HFF-Myc (cell line): Measurements from ENCODE around the gene MID1.

Experiments used
- DNase-seq: peaks from one replicate; pipeline ENCODE4 v3.0.0-alpha.2; 2011; ENCODE audit warnings: low read depth; ENCODE audit errors: extremely low read depth
- H3K4me3 ChIP-seq: replicated peaks from 2 replicates; pipeline ENCODE4 v1.5.1; 2011; ENCODE audit warnings: low read depth, mild to moderate bottlenecking, control low read depth, low read length
- CTCF ChIP-seq: IDR thresholded peaks from 2 replicates; pipeline ENCODE4 v1.5.1; 2012; ENCODE audit warnings: mild to moderate bottlenecking, low read depth, low read length, control low read depth; ENCODE audit errors: missing control alignments

MID1 gene

DNA sequence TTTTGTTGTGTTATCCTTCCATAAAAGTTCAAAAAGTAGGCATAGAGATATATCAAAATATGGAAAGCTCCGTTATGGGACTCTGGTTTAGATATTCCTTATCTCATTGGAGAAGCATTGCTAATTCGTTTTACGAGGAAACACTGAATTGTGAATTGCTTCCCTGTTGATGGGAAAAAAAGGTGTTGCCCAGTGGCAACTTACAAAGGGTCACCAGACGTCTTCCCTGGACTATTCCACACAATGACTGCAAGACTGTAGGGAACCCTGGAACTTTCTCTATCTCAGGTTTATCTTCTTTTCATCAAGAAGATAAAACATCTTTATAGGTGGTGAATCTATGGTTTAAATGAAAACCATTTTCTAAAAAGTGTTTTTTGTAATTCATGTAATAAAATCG lies 137.7 kb downstream of the MID1 start:
- no peak for TF ChIP-seq CTCF
- no peak overlapping the region for H3K4me3 ChIP-seq
- no peak for DNase-seq

DNA sequence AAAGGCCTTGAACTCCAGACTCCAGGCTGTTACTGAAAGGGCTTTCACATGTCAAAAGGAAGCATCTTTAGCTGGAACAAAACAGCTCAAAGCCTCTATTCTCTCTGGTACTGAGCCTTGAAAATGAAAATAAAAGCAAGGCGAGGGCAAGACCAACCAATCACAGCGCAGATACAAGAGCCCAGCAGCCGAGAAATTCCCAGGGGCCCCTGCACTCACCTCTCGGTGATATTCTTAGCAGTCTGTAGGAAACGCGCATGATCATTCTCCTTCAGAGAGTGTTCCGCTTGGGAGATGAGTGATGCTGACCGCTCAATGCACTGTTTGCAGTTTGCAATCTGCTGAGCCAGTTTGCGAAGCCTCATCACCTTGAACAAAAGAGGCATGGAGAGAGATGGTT lies 138.1 kb downstream of the MID1 start:
- TF ChIP-seq CTCF = no peak
- no peak for DNase-seq
- H3K4me3 ChIP-seq = no peak overlapping the region

GRCh38 chrX:10480861-10481260 lies 139.5 kb downstream of the MID1 start:
- H3K4me3 ChIP-seq = no peak overlapping the region
- no peak for TF ChIP-seq CTCF
- no peak for DNase-seq

GRCh38 chrX:10479508-10479907 lies 140.9 kb downstream of the MID1 start:
- DNase-seq = no peak
- H3K4me3 ChIP-seq = no peak overlapping the region
- no peak for TF ChIP-seq CTCF

- H3K4me3 ChIP-seq = no peak overlapping the region
- no peak for DNase-seq
- TF ChIP-seq CTCF = no peak
Observed at GRCh38 chrX:10477525-10477924, 142.9 kb downstream of the MID1 start.

- H3K4me3 ChIP-seq = no peak overlapping the region
- no peak for DNase-seq
- TF ChIP-seq CTCF = no peak
Observed at GRCh38 chrX:10474913-10475568, 145.3 kb downstream of the MID1 start.

- no peak overlapping the region for H3K4me3 ChIP-seq
- TF ChIP-seq CTCF = no peak
- no peak for DNase-seq
Observed at GRCh38 chrX:10474510-10474909, 145.9 kb downstream of the MID1 start.
